HepG2 (cell line): Measurements from ENCODE around the gene BRAF. TPM values are rescaled to one million over a fixed set of nuclear protein-coding genes. Genes with fewer than 3 reads are reported as not detected.

ENCODE experiments used
- CREB1 ChIP-seq, 2 experiments: fragments of 450-650 bp in 1 of 2; IDR thresholded peaks; 2 replicates each; pipeline ENCODE4 v1.6.1; 2016 to 2017; ENCODE audit warnings: control low read depth in 1 of 2, mild to moderate bottlenecking in 1 of 2, missing compliant biosample characterization in 1 of 2, missing genetic modification characterization in 1 of 2
- FOSL1 ChIP-seq: sonication (generic); formaldehyde crosslinking; IDR thresholded peaks from 2 replicates; pipeline ENCODE4 v1.9.0; 2021; ENCODE audit warnings: missing genetic modification reagents, borderline replicate concordance
- FOXA3 ChIP-seq: IDR thresholded peaks from 2 replicates; pipeline ENCODE4 v1.6.1; 2016; ENCODE audit warnings: missing genetic modification reagents, missing compliant biosample characterization
- GATAD2A ChIP-seq: IDR thresholded peaks from 2 replicates; pipeline ENCODE4 v1.6.1; 2016
- HMG20B ChIP-seq: conservative IDR thresholded peaks from 2 replicates; pipeline ENCODE4 v1.6.1; 2016; ENCODE audit warnings: missing genetic modification reagents, missing compliant biosample characterization
- ISL2 ChIP-seq: sonication (generic); formaldehyde crosslinking; IDR thresholded peaks from 2 replicates; pipeline ENCODE4 v1.5.0; 2020; ENCODE audit warnings: missing genetic modification reagents
- JDP2 ChIP-seq: sonication (generic); formaldehyde crosslinking; IDR thresholded peaks from 2 replicates; pipeline ENCODE4 v1.8.1; 2022; ENCODE audit warnings: missing genetic modification reagents, borderline replicate concordance
- KAT2B ChIP-seq: fragments of 150-350 bp; IDR thresholded peaks from 2 replicates; pipeline ENCODE4 v1.6.1; 2014; ENCODE audit warnings: low read depth, low read length, borderline replicate concordance
- KAT8 ChIP-seq: IDR thresholded peaks from 2 replicates; pipeline ENCODE4 v1.6.1; 2016; ENCODE audit warnings: missing genetic modification reagents, missing compliant biosample characterization
- KDM2A ChIP-seq: sonication (generic); formaldehyde crosslinking; IDR thresholded peaks from 2 replicates; pipeline ENCODE4 v1.4.0; 2020; ENCODE audit warnings: low read depth, missing genetic modification reagents, borderline replicate concordance
- KMT2A ChIP-seq: sonication (generic); formaldehyde crosslinking; IDR thresholded peaks from 2 replicates; pipeline ENCODE4 v1.4.0; 2020; ENCODE audit warnings: missing genetic modification reagents
- NAIF1 ChIP-seq: sonication (generic); formaldehyde crosslinking; IDR thresholded peaks from 2 replicates; pipeline ENCODE4 v1.5.0; 2020; ENCODE audit warnings: mild to moderate bottlenecking, missing genetic modification reagents, borderline replicate concordance
- NFKB2 ChIP-seq: sonication (generic); formaldehyde crosslinking; IDR thresholded peaks from 2 replicates; pipeline ENCODE4 v1.4.0; 2020; ENCODE audit warnings: missing genetic modification reagents, borderline replicate concordance
- NFRKB ChIP-seq: fragments of 450-650 bp; IDR thresholded peaks from 2 replicates; pipeline ENCODE4 v1.6.1; 2017
- PCBP2 ChIP-seq: fragments of 200-400 bp; formaldehyde crosslinking; optimal IDR thresholded peaks from 2 replicates; pipeline ENCODE3; 2018; ENCODE audit warnings: low read length, low read depth; ENCODE audit not compliant: poor library complexity, severe bottlenecking
- SATB2 ChIP-seq: sonication (generic); formaldehyde crosslinking; IDR thresholded peaks from 2 replicates; pipeline ENCODE4 v1.5.0; 2020; ENCODE audit warnings: missing genetic modification reagents
- SIX4 ChIP-seq: sonication (generic); formaldehyde crosslinking; IDR thresholded peaks from 2 replicates; pipeline ENCODE4 v1.4.0; 2020; ENCODE audit warnings: missing genetic modification reagents
- SMAD9 ChIP-seq: sonication (generic); formaldehyde crosslinking; IDR thresholded peaks from 2 replicates; pipeline ENCODE4 v1.5.1; 2020; ENCODE audit warnings: mild to moderate bottlenecking, missing genetic modification reagents
- U2AF2 ChIP-seq: fragments of 200-400 bp; formaldehyde crosslinking; IDR thresholded peaks from 2 replicates; pipeline ENCODE4 v1.6.1; 2017; ENCODE audit warnings: low read depth, mild to moderate bottlenecking, low read length
- ZNF225 ChIP-seq: sonication (generic); formaldehyde crosslinking; IDR thresholded peaks from 2 replicates; pipeline ENCODE4 v1.4.0; 2020; ENCODE audit warnings: mild to moderate bottlenecking, missing genetic modification reagents
- ZNF557 ChIP-seq: sonication (generic); formaldehyde crosslinking; IDR thresholded peaks from 2 replicates; pipeline ENCODE4 v1.4.0; 2020; ENCODE audit warnings: missing genetic modification reagents
- ZNF703 ChIP-seq: sonication (generic); formaldehyde crosslinking; IDR thresholded peaks from 2 replicates; pipeline ENCODE4 v1.5.1; 2020; ENCODE audit warnings: missing genetic modification reagents, mild to moderate bottlenecking, moderate library complexity, borderline replicate concordance
- ZNF761 ChIP-seq: sonication (generic); formaldehyde crosslinking; conservative IDR thresholded peaks from 2 replicates; pipeline ENCODE4 v1.4.0; 2020; ENCODE audit warnings: mild to moderate bottlenecking, missing genetic modification reagents
- polyA plus RNA-seq, 8 experiments: library from polyadenylated mRNA; depleted of rRNA in 3 of 8; stranded (reverse) in 7 of 8; unstranded in 1 of 8; fragments of >200 nt; fragmentation: Illumina TruSeq in 4 of 8; extraction: Trizol in 4 of 8; gene quantifications; 2 replicates each; pipeline versions ENCODE4 v1.2.1 to v1.2.3, GENCODE V29; 2011 to 2016; ENCODE audit warnings: low read depth in 4 of 8, missing spikeins in 1 of 8, mixed read lengths in 1 of 8; ENCODE audit not compliant: insufficient read depth in 1 of 8
- total RNA-seq, 5 experiments: library from RNA; depleted of rRNA; stranded (reverse); fragments of >200 nt; fragmentation: Illumina TruSeq; extraction: Trizol; gene quantifications; 2 replicates each; pipeline ENCODE4 v1.2.3, GENCODE V29; 2016; ENCODE audit warnings: low read depth in 1 of 5
- TF ChIP-seq, protein P1 (sequence below): sonication (generic); formaldehyde crosslinking; IDR thresholded peaks from 2 replicates; pipeline ENCODE4 v1.4.0; 2020; ENCODE audit warnings: mild to moderate bottlenecking, missing genetic modification reagents, borderline replicate concordance
- TF ChIP-seq, protein P2 (sequence below): sonication (generic); formaldehyde crosslinking; IDR thresholded peaks from 2 replicates; pipeline ENCODE4 v1.5.0; 2020; ENCODE audit warnings: missing genetic modification reagents
- TF ChIP-seq, protein P3 (sequence below): sonication (generic); formaldehyde crosslinking; IDR thresholded peaks from 2 replicates; pipeline ENCODE4 v1.4.0; 2020; ENCODE audit warnings: missing genetic modification reagents
- TF ChIP-seq, protein P4 (sequence below): sonication (generic); formaldehyde crosslinking; IDR thresholded peaks from 2 replicates; pipeline ENCODE4 v1.8.0; 2023; ENCODE audit warnings: mild to moderate bottlenecking, missing genetic modification reagents

BRAF gene
- total and polyA plus RNA-seq, 2 of the 13 experiments (the other 11 are each of a cell fraction or from before 2014, with no cell fraction given): 12.5 to 13.4 TPM

DNA sequence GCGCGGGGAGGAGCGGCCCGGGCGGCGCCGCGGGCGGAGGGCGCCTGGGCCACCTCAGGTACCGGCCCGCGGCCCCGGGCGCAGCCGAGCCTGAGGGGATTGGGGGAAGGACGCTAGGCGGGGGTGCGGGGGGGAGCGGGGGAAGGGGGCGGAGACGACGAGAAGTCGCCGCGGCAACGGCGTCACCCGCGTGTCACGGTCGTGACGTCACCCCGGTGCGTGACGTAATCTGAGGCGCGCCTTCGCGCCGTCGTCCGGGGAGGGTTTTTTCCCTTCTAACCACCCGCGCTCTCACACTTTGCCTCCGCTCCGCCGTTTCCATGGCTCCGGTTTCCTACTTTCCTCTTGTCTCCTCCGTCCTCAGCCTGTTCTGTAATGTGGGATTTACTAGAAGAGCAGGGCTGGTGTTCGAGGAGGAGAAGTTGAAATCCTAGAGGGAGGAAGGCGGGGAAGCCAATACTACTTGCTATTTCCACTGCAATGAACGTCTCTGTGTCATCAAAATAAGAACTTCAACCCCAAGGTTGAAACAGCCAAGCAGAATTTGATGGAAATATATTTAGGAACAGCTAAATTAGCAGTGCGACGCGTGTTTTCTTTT lies at the start of gene BRAF (continued):
- TF ChIP-seq, protein P1, sequence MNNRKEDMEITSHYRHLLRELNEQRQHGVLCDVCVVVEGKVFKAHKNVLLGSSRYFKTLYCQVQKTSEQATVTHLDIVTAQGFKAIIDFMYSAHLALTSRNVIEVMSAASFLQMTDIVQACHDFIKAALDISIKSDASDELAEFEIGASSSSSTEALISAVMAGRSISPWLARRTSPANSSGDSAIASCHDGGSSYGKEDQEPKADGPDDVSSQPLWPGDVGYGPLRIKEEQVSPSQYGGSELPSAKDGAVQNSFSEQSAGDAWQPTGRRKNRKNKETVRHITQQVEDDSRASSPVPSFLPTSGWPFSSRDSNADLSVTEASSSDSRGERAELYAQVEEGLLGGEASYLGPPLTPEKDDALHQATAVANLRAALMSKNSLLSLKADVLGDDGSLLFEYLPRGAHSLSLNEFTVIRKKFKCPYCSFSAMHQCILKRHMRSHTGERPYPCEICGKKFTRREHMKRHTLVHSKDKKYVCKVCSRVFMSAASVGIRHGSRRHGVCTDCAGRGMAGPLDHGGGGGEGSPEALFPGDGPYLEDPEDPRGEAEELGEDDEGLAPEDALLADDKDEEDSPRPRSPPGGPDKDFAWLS (CRISPR knock-in tag): no peak
- no peak for TF ChIP-seq HMG20B (CRISPR knock-in tag)
- no peak for TF ChIP-seq ISL2 (CRISPR knock-in tag)
- TF ChIP-seq NFRKB: no peak
- TF ChIP-seq SATB2 (CRISPR knock-in tag): no peak
- TF ChIP-seq SMAD9 (CRISPR knock-in tag): no peak
- TF ChIP-seq PCBP2: no peak
- TF ChIP-seq, protein P2, sequence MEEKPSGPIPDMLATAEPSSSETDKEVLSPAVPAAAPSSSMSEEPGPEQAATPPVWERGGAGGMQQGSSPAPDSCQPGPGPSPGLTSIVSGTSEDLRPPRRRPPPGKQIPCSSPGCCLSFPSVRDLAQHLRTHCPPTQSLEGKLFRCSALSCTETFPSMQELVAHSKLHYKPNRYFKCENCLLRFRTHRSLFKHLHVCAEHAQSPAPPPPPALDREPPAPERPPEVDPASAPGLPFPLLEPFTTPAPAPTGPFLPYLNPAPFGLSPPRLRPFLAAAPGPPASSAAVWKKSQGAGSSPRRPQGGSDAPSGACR (CRISPR knock-in tag): no peak; the same call in 1 of the 2 replicates
- TF ChIP-seq ZNF703 (CRISPR knock-in tag): no peak
- no peak for TF ChIP-seq JDP2 (CRISPR knock-in tag)
- TF ChIP-seq NFKB2 (CRISPR knock-in tag): no peak
- TF ChIP-seq FOSL1: no peak
- peak; percentile 68 for TF ChIP-seq KAT8 (CRISPR knock-in tag)
- no peak for TF ChIP-seq ZNF225 (CRISPR knock-in tag)
- TF ChIP-seq, protein P3, sequence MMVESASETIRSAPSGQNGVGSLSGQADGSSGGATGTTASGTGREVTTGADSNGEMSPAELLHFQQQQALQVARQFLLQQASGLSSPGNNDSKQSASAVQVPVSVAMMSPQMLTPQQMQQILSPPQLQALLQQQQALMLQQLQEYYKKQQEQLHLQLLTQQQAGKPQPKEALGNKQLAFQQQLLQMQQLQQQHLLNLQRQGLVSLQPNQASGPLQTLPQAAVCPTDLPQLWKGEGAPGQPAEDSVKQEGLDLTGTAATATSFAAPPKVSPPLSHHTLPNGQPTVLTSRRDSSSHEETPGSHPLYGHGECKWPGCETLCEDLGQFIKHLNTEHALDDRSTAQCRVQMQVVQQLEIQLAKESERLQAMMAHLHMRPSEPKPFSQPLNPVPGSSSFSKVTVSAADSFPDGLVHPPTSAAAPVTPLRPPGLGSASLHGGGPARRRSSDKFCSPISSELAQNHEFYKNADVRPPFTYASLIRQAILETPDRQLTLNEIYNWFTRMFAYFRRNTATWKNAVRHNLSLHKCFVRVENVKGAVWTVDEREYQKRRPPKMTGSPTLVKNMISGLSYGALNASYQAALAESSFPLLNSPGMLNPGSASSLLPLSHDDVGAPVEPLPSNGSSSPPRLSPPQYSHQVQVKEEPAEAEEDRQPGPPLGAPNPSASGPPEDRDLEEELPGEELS: no peak
- TF ChIP-seq GATAD2A (CRISPR knock-in tag): no peak
- TF ChIP-seq ZNF557 (CRISPR knock-in tag): no peak
- TF ChIP-seq NAIF1: 0 out of 2 replicates have a peak, but pooled peaks have one; percentile 26
- TF ChIP-seq, protein P4, sequence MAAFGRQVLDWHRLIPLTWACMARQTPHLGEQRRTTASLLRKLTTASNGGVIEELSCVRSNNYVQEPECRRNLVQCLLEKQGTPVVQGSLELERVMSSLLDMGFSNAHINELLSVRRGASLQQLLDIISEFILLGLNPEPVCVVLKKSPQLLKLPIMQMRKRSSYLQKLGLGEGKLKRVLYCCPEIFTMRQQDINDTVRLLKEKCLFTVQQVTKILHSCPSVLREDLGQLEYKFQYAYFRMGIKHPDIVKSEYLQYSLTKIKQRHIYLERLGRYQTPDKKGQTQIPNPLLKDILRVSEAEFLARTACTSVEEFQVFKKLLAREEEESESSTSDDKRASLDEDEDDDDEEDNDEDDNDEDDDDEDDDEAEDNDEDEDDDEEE (CRISPR knock-in tag): no peak
- no peak for TF ChIP-seq U2AF2
- TF ChIP-seq KDM2A: peak; percentile 75
- 0 out of 2 replicates have a peak, but pooled peaks have one; percentile 11 for TF ChIP-seq SIX4 (CRISPR knock-in tag)
- no peak for TF ChIP-seq KAT2B
- TF ChIP-seq KMT2A (CRISPR knock-in tag): peak; percentile 29; the same call in 1 of the 2 replicates
- 0 out of 2 replicates have a peak, but pooled peaks have one; percentile 6 for TF ChIP-seq FOXA3
- TF ChIP-seq ZNF761: no peak
- peak; percentile 99 for TF ChIP-seq CREB1 (IDR thresholded peaks at IDR 0.05)
- TF ChIP-seq CREB1 (CRISPR knock-in tag; IDR thresholded peaks at IDR 0.05): peak; percentile 96
